ENCODE data around the gene SCGB1D2.

DNA sequence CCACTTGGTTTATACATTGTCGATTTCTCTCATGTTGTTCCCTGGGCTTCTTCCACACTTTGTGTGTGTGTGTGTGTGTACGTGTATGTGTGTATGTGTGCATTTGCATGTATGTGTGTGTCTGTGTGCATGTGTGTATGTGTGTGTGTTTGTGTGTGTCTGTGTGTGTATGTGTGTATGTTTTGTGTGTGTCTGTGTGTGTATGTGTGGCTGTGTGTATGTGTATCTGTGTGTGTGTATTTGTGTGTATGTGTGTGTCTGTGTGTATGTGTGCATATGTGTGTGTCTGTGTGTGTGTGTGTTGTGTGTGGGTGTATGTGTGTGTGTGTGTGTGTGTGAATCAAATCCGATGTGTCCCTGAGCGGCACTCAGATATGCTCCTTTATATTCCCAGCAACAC, 4.5 kb upstream of the SCGB1D2 start:
- TF ChIP-seq, protein P1, sequence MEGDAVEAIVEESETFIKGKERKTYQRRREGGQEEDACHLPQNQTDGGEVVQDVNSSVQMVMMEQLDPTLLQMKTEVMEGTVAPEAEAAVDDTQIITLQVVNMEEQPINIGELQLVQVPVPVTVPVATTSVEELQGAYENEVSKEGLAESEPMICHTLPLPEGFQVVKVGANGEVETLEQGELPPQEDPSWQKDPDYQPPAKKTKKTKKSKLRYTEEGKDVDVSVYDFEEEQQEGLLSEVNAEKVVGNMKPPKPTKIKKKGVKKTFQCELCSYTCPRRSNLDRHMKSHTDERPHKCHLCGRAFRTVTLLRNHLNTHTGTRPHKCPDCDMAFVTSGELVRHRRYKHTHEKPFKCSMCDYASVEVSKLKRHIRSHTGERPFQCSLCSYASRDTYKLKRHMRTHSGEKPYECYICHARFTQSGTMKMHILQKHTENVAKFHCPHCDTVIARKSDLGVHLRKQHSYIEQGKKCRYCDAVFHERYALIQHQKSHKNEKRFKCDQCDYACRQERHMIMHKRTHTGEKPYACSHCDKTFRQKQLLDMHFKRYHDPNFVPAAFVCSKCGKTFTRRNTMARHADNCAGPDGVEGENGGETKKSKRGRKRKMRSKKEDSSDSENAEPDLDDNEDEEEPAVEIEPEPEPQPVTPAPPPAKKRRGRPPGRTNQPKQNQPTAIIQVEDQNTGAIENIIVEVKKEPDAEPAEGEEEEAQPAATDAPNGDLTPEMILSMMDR (conservative IDR thresholded peaks at IDR 0.05 in 1 of 2, IDR thresholded peaks at IDR 0.05 in 1 of 2; ENCODE audit: low read depth in 1 of 2, low read length in 2 of 2): no peak
- no peak for TF ChIP-seq EZH2 (IDR thresholded peaks at IDR 0.05; ENCODE audit: low read length, missing control alignments)
